Smooth muscle cell (in vitro differentiated cells): ENCODE results near the gene HACD3. TPM values are rescaled to one million over a fixed set of nuclear protein-coding genes. Genes with fewer than 3 reads are reported as not detected.

Experiments
- DNase-seq: peaks from one replicate; lab custom pipeline; 2025; ENCODE audit not compliant: unreplicated experiment; lab: John Stamatoyannopoulos, UW
- H2AFZ ChIP-seq: fragments of 200-600 bp; sonication (generic); 2 replicates; pipeline ENCODE4 v1.6.0; 2016; ENCODE audit warnings: antibody characterized with exemption, low read depth, mild to moderate bottlenecking
- H3F3A ChIP-seq: fragments of 200-600 bp; sonication (generic); 2 replicates; pipeline ENCODE4 v1.6.0; 2017; ENCODE audit warnings: antibody characterized with exemption, low read depth
- H3K27ac ChIP-seq: fragments of 200-600 bp; sonication (generic); 2 replicates; pipeline ENCODE4 v1.5.1; 2016; ENCODE audit warnings: low read depth, mild to moderate bottlenecking
- H3K27me3 ChIP-seq: fragments of 200-600 bp; sonication (generic); 2 replicates; pipeline ENCODE4 v1.6.1; 2016; ENCODE audit warnings: low read depth, mild to moderate bottlenecking
- H3K36me3 ChIP-seq: fragments of 200-600 bp; sonication (generic); 2 replicates; pipeline ENCODE4 v1.5.1; 2016; ENCODE audit warnings: low read depth
- H3K4me1 ChIP-seq: fragments of 200-600 bp; sonication (generic); 2 replicates; pipeline ENCODE4 v1.5.1; 2016; ENCODE audit warnings: low read depth
- H3K4me2 ChIP-seq: fragments of 200-600 bp; sonication (generic); 2 replicates; pipeline ENCODE4 v1.6.0; 2016; ENCODE audit warnings: mild to moderate bottlenecking
- H3K4me3 ChIP-seq: fragments of 200-600 bp; sonication (generic); 2 replicates; pipeline ENCODE4 v1.5.1; 2016; ENCODE audit warnings: mild to moderate bottlenecking
- H3K79me2 ChIP-seq: fragments of 200-600 bp; sonication (generic); 2 replicates; pipeline ENCODE4 v1.6.0; 2016; ENCODE audit warnings: low read depth, mild to moderate bottlenecking
- H3K9ac ChIP-seq: fragments of 200-600 bp; sonication (generic); 2 replicates; pipeline ENCODE4 v1.6.0; 2016; ENCODE audit warnings: low read depth
- H3K9me3 ChIP-seq: fragments of 200-600 bp; sonication (generic); replicated peaks from 2 replicates; pipeline ENCODE4 v1.5.1; 2016; ENCODE audit warnings: low read depth
- H4K20me1 ChIP-seq: fragments of 200-600 bp; sonication (generic); 2 replicates; pipeline ENCODE4 v1.6.0; 2016; ENCODE audit warnings: low read depth
- WGBS: methylation state at CpG from one replicate; pipeline ENCODE4 v1.1.7; 2016; ENCODE audit warnings: low lambda C conversion rate; 5-methylcytosine and 5-hydroxymethylcytosine counted together
- polyA plus RNA-seq: library from polyadenylated mRNA; unstranded; fragments of >200 nt; fragmentation: Nextera tagmentation; extraction: Ambion mirVana; gene quantifications from 2 replicates; pipeline ENCODE4 v1.2.1, GENCODE V29; 2016
- total RNA-seq: library from RNA; depleted of rRNA; stranded (reverse); fragments of >200 nt; gene quantifications from 2 replicates; pipeline ENCODE4 v1.2.3, GENCODE V29; 2014
- TF ChIP-seq, protein P1 (sequence below): fragments of 200-600 bp; sonication (generic); IDR thresholded peaks from 2 replicates; pipeline ENCODE4 v1.5.1; 2017; ENCODE audit warnings: borderline replicate concordance, mild to moderate bottlenecking, antibody characterized with exemption; ENCODE audit not compliant: insufficient read depth, poor library complexity, severe bottlenecking

HACD3 gene
- total and polyA plus RNA-seq, 2 experiments from 2014 or later: 73.8 to 107 TPM

DNA sequence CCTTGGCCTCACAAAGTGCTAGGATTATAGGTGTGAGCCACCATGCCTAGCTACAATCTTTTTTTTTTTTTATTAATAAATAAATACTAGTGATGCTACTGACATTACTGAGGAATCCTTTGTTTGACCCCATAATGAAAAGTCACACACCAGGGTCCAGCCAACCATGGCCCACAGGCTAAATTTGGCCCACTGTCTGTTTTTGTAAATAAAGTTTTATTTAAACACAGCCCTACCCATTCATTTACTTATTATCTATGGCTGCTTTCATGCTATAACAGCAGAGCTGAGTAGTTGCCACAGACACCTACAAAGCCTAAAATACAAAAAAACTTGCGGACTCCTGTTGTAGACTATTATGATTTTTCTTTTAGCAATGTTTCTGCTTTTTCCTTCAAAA is 73.3 kb downstream of the HACD3 start:
- TF ChIP-seq, protein P1, sequence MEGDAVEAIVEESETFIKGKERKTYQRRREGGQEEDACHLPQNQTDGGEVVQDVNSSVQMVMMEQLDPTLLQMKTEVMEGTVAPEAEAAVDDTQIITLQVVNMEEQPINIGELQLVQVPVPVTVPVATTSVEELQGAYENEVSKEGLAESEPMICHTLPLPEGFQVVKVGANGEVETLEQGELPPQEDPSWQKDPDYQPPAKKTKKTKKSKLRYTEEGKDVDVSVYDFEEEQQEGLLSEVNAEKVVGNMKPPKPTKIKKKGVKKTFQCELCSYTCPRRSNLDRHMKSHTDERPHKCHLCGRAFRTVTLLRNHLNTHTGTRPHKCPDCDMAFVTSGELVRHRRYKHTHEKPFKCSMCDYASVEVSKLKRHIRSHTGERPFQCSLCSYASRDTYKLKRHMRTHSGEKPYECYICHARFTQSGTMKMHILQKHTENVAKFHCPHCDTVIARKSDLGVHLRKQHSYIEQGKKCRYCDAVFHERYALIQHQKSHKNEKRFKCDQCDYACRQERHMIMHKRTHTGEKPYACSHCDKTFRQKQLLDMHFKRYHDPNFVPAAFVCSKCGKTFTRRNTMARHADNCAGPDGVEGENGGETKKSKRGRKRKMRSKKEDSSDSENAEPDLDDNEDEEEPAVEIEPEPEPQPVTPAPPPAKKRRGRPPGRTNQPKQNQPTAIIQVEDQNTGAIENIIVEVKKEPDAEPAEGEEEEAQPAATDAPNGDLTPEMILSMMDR: no peak
- H3K36me3 ChIP-seq: no peaks in the 10 kb centered on the region
- 97% methylated on average over 1 of the region's 1 CpG for WGBS

DNA sequence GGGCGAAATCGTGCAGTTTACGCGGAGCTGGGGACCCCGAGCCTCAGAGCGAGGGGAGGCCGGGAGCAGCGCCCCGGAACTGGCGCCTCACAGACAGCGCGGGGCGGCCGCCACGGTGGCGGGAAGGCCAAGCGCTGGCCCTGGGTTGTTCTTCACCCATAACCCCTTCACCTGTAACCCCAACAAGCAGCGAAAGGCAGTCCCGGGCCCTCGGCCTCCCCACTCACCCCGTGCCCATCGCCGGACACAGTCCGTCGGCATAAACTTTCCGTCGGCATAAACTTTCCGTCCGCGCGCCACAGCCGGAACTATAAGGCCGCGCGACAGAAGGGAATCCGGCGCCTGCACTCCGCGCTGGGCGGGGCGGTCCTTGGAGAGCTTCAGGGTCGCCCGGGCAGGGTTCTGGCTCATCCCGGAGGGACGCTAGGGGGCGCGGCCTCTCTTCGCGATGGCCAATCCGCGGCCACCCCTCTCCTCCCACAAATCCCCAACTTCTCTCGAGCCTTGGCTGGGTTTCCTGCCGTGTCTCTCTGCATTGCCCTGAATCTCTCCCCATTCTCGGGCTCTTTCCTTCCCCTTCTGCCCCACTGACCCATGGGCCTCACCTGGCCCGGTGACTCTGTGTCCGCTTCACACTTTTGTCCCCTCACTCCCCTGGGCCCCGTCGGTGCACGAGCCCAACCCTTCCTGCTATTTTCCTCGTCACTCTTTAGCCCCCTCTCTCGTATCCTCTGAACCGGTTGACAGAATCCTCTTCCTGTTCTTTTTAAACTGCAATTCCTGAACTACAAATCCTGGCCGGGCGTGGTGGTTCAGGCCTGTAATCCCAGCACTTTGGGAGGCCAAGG is 80.8 kb downstream of the HACD3 start, which contains the start of gene INTS14:
Gene INTS14 (minus strand): TSS at position 261 of the 848 bp plus-strand sequence. CDS start 3,751 bp downstream, outside the sequence.
- Histone ChIP-seq H3K36me3 (no peaks in the 10 kb centered on the region), H3K9ac (peak within 1 kb of the TSS; percentile 93), H3K27me3 (no peaks in the 10 kb centered on the region), H4K20me1 (no peaks in the 10 kb centered on the region), H3K79me2 (peaks cover 41% of the 10 kb centered on the region), H3K4me3 (peak within 1 kb of the TSS; percentile 88), H3K4me2 (peak within 1 kb of the TSS; percentile 95), H3K4me1 (peaks cover 23% of the 10 kb centered on the region), H3F3A (no peaks in the 10 kb centered on the region), H3K27ac (peak within 1 kb of the TSS; percentile 80), H3K9me3 (no peaks in the 10 kb centered on the region), H2AFZ (peak within 1 kb of the TSS; percentile 97)
- TF ChIP-seq, protein P1: peak; percentile 53
- peak; percentile 91 for DNase-seq
- 3% methylated on average over 59 of the region's 64 CpGs for WGBS

More for the DNA sequence above, 73.3 kb downstream of the HACD3 start:
- no peak overlapping the region for H3K9ac ChIP-seq
- H2AFZ ChIP-seq: no peak overlapping the region
- H3K27me3 ChIP-seq: no peaks in the 10 kb centered on the region
- H3K27ac ChIP-seq: no peak overlapping the region
- H3K9me3 ChIP-seq: no peaks in the 10 kb centered on the region
- no peaks in the 10 kb centered on the region for H4K20me1 ChIP-seq
- peaks cover 27% of the 10 kb centered on the region for H3K79me2 ChIP-seq
- H3K4me3 ChIP-seq: no peak overlapping the region
- no peak for DNase-seq
- no peak overlapping the region for H3K4me2 ChIP-seq
- H3K4me1 ChIP-seq: no peaks in the 10 kb centered on the region
- no peaks in the 10 kb centered on the region for H3F3A ChIP-seq

DNA sequence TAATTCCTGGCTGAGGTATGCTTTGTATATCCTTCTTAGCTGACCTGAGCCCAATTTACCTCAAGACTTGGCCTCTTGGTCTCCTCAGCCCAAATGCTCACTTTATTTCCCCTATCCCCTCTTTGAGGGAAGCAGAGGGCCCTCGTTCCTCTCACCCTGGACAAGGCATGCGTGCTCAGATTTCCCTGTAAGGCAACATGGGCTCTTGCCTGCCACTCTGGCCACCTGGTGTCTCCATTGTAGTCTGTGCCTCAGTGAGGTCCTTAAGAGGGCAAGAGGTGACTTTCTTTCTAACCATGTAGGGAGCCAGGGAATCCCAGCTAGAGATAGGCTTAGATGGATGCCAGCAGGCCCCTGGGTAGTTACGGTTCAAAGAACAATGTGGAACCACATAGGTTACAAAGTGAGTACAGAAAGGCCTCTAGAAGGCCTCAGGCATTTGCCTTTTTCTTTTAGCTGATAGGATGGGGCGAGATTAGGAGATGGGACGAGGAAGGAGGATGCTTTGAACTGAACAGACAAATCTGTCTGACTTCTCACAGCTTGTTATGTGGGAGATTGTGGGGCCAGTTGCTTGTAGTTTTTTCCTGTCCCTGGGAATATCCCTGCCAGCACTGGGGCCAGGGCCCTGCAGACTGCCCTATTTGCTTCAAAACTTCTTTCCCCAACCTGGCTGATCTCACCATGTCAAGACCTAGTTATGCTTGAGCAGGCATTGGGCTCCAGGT is 81.8 kb downstream of the HACD3 start:
- H3K9me3 ChIP-seq: no peaks in the 10 kb centered on the region

More for the DNA sequence above, 81.8 kb downstream of the HACD3 start:
- no peaks in the 10 kb centered on the region for H3K36me3 ChIP-seq
- peak overlapping the region; percentile 61 for H2AFZ ChIP-seq
- peak overlapping the region; percentile 80 for H3K27ac ChIP-seq
- TF ChIP-seq, protein P1: no peak
- peak overlapping the region; percentile 78 for H3K4me2 ChIP-seq
- peak overlapping the region; percentile 88 for H3K4me3 ChIP-seq
- H3K4me1 ChIP-seq: peaks cover 23% of the 10 kb centered on the region
- H3F3A ChIP-seq: no peaks in the 10 kb centered on the region
- peaks cover 35% of the 10 kb centered on the region for H3K79me2 ChIP-seq
- peak overlapping the region; percentile 68 for H3K9ac ChIP-seq
- DNase-seq: no peak
- WGBS: 82% methylated on average over 5 of the region's 5 CpGs
- H4K20me1 ChIP-seq: no peaks in the 10 kb centered on the region
- no peaks in the 10 kb centered on the region for H3K27me3 ChIP-seq
